GM12892 (cell line): Measurements from ENCODE around the gene ZNF668.

Source experiments
- POLR2A ChIP-seq: IDR thresholded peaks from 2 replicates; pipeline ENCODE4 v1.6.1; 2011; ENCODE audit warnings: low read depth, low read length, control low read depth
- POLR2AphosphoS5 ChIP-seq: IDR thresholded peaks from 2 replicates; pipeline ENCODE4 v1.6.1; 2011; ENCODE audit warnings: low read depth, low read length, control low read depth
- TAF1 ChIP-seq: IDR thresholded peaks from 2 replicates; pipeline ENCODE4 v1.6.1; 2011; ENCODE audit warnings: low read depth, mild to moderate bottlenecking, control low read depth, low read length, borderline replicate concordance

- TF ChIP-seq TAF1 (no peak), POLR2A (no peak), POLR2AphosphoS5 (no peak)
Observed at GRCh38 chr16:31061813-31062440, 12.1 kb downstream of the ZNF668 start.
